HG02870 (cell line): ENCODE results near the gene TRIM44.
A peak's percentile ranks its signal among the peaks of the same experiment; 100 is the strongest.

Experiments used
- ATAC-seq: cut with Tn5 transposase; IDR thresholded peaks from one replicate; pipeline ENCODE4 v1.9.1; 2021; ENCODE audit warnings: mild to moderate bottlenecking, moderate library complexity; ENCODE audit not compliant: unreplicated experiment

The TRIM44 gene

DNA sequence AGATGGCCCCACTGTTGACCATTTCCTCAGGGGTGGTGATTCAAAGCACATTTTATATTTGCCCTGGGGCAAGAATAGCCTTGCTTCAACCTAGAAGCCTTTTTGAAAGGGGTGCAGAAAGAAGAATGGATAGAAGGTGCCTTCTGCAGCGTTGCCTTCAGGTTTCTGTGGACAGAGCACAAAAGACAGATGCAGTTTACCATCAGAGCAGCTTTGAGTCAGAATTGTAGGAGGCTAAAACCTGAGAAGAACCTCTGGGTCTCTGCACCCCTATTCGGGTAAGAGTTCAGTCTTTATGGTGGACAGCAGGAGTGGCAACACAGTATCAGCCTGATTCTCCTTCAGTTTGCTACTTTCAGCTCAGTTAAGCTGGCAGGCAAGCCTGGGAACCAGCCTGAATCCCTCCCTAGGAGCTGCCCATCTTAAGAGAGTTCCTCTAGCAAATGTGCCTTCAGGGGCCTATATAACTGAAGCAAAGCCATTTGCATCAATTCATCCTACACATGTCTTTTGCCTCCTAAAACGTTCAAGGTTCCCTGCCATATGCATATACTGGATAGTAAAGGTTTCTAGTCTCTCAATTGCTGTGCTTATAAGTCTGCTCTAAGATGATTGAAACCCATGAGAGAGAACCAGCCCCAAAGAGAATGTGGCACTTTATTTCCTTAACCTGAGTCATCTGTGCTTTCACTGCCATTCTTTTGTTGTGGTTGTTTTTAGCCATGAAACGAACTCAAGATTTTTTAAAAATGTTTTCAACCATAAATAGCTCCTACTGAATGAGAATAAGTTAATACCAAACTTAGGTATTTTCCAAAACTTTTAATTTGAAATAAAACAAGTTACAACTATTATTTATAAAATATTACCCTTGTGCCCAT is 123.0 kb downstream of the TRIM44 start:
- ATAC-seq: peak; percentile 60

GRCh38 chr11:35786188-35786587 is 123.6 kb downstream of the TRIM44 start:
- no peak for ATAC-seq

DNA sequence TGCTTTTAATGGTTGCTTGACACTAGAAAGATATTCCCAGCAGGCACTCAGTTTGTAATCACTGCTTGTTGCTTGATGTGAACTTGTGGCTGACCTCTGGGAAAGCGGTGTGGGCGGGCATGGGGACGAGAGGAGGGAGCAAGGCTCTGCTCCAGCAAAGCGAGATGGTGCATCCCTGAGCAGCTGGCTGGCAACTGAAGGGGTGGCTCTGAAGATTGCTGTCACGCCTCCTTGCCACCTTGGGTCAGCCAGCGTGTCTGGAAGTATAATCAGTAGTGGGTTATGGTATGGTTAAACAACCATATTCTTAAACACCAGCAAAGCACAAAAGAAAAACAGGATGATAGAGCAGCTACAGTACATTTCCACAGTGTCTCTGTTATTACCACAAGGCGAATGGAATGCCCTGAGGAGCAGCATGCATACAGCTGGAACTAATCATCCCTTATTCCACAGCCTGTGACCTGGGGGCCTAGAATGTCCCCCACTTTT is 124.5 kb downstream of the TRIM44 start:
- ATAC-seq: no peak

- no peak for ATAC-seq
Observed at GRCh38 chr11:35787626-35788025, 125.1 kb downstream of the TRIM44 start.

GRCh38 chr11:35791088-35791958 is 128.7 kb downstream of the TRIM44 start:
- ATAC-seq: no peak

DNA sequence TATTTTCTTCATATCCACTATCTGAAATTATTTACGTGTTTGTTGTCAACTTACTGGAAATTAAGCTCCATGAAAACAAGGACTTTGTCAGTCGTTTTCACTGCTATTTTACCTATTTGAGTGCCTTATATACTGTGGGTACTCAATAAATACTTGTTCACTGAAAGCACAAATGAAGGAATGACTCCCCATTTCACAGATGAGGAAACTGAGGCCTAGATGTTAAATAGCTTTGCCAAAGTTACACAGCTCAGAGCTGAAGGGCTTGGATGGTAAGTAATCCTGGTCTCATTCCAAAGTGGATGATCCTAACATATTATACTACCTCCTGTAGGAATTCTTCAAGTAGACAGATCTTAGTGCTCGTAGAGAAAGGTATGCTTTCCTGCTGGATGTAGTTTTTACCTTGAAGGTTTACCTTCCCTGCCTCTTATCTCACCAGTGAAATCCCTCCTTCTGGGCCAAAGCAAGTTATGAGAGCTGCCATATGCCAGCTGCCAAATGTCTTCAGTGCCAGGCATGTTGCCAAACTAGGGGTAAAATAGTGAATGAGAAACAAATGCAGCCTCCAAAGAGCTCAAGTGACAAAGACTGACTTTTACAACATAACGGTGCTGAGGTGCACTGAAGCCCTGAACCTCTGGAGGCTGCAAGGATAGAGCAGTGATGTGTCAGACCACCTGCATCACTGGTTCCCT is 129.7 kb downstream of the TRIM44 start:
- ATAC-seq: no peak

DNA sequence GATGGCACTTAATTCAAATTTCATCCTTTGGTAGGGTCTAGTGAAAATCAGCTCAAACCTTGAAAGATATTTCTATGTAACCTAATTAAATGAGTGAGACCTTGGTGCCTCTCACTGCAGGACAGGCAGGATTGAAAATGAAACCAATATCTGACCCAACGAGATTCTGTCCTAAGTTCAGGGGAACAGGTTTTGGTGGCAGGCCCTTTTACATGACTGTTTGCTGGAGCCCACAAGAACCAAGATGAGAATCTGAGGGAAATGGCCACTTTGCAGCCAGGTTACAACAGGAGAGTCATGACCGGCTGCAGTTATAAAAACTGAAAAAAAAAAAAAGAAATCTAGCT is 130.2 kb downstream of the TRIM44 start:
- no peak for ATAC-seq

- no peak for ATAC-seq
Observed at GRCh38 chr11:35794333-35794732, 131.8 kb downstream of the TRIM44 start.

GRCh38 chr11:35794850-35795249 is 132.3 kb downstream of the TRIM44 start:
- no peak for ATAC-seq

GRCh38 chr11:35796562-35796961 is 134.0 kb downstream of the TRIM44 start:
- ATAC-seq: no peak

- ATAC-seq: no peak
Observed at GRCh38 chr11:35798423-35798822, 135.8 kb downstream of the TRIM44 start.

GRCh38 chr11:35798983-35799382 is 136.4 kb downstream of the TRIM44 start:
- ATAC-seq: no peak

DNA sequence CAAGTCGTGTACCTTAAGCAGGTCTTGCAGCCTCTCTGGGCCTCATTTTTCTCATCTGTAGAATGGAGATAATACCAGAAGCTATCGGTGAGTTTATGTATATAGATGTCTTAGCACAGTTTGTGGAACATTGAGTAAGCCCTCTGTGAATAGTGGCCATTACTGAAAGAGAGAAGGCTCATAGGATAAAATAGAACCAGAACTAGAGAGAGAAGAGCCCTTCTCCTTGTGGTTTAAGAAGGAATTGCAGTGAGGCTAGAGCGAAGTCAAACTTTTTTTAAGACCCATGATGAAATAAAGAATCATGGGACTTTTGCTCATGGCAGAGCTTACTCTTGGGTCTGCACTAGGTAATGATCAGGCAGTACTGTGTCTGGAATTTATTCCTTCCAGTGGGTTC is 137.1 kb downstream of the TRIM44 start:
- ATAC-seq: no peak

DNA sequence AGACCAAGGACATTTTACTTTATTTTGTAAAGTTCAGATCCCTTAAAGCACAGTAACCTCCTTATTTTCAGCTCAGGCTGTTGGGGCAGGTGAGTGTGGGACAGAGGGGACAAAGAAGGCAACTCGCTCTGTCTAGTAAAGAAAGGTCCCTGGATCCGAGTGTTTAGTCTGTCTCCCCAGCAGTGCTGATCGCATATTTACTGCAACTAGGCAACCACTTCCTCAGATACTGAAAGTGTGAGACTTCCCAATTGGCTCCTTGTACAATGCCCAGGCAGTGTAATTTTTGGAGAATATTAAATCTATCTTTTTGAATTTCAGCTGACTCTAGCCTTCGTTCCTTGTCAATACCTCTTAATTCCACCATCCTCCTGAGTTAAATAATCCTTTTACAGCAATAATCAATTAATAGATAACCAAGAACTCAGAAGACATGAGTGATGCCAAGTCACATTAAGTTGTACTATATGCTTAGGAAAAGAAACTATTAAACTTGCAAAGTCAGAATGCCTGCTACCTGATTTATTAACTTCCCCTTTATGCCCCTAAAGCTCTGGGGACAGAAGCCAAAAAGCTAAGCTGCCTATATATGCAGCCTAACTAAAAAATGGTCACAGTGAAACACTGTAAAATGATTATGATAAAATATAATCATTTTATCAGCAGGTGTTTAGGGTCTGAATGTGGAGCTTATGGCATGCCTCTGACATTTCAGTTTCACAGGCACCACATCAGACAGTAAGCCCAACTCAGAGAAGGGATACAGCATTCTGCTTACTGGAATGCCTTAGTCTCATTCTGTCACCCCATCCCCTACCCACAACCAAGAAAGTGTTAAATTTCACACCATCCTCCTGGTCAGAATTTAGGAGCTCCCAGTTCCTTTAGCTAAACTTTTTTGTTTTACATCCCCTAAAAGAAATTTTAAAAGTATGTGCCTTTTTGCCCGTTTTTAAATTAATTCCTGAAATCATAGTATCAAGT is 138.7 kb downstream of the TRIM44 start:
- ATAC-seq: no peak

DNA sequence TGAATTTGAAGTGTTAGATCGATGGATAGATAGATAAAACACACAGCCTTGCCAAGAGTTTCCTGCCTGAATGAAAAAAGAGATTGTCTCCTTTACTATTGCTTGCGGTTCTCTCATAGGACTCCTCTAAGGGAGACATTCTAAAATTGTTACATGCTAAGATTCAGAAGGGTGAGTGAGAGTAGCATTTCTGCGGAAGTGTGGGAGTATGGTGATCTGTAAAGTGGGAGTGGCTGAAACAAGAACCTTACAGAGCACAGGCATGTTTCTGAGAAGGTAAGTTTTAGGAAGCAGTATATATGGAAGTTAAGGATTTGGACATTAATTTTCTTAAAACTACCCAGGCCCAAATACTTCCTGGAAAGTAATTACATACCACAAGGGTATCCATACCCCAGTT is 139.6 kb downstream of the TRIM44 start:
- ATAC-seq: no peak

DNA sequence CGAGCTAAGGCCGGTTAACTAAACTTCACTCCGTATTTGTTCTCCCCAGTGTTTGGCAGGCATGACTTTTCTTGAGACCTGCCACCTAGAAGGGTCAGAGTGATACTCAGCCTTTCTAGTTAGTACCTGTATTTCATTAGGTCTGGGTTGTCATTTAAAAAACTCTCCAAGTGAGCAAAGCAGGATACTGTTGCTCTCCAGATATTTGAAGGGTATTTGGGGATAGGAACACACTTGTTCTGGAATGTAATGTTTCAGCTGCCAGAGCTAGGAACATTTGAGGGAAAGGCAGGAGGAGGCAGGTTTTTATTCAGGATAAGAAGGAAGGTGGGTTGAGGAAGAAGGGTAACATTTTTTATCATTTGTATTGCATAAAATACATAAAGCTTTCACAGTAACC is 140.1 kb downstream of the TRIM44 start:
- ATAC-seq: no peak

DNA sequence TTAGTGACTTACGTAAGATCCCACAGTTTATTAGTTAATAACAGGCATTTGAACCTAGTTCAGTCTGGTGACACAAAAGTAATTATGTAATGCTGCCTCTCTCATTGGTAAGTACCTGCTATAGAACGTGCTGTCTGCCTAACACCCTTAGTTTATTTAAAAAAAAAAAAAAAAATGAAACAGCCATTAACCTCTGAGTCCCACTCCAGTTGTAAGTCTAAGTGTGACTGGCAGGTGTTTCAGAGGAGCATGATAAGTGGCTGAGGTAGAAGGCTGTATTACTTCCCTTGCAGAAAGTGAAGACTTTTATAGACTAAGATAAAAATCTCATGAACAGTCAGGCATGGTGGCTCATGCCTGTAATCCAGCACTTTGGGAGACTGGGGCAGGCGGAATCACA is 140.5 kb downstream of the TRIM44 start:
- no peak for ATAC-seq

- no peak for ATAC-seq
Observed at GRCh38 chr11:35804451-35805040, 142.0 kb downstream of the TRIM44 start.

GRCh38 chr11:35809561-35809960 is 147.0 kb downstream of the TRIM44 start:
- ATAC-seq: no peak
